GM18951 (cell line): Measurements from ENCODE around the gene BTLA.
"Not testable (repeated sequence)": the region's sequence is repeated elsewhere in the genome, so short reads cannot be mapped to it uniquely, and the experiment has no call there.

Experiments
- POLR2A ChIP-seq: IDR thresholded peaks from 4 replicates; pipeline ENCODE4 v1.6.1; 2011; ENCODE audit warnings: mild to moderate bottlenecking; ENCODE audit not compliant: insufficient read length, insufficient read depth; ENCODE audit errors: extremely low read depth
- in situ Hi-C: fragments of 300-500 bp; cut with MboI; formaldehyde crosslinking; loops from one replicate; pipeline ENCODE4 v1.12.0; 2022; ENCODE audit warnings: low sequenced_read_pairs, mixed read lengths, inconsistent platforms; ENCODE audit not compliant: unreplicated experiment

The BTLA gene

DNA sequence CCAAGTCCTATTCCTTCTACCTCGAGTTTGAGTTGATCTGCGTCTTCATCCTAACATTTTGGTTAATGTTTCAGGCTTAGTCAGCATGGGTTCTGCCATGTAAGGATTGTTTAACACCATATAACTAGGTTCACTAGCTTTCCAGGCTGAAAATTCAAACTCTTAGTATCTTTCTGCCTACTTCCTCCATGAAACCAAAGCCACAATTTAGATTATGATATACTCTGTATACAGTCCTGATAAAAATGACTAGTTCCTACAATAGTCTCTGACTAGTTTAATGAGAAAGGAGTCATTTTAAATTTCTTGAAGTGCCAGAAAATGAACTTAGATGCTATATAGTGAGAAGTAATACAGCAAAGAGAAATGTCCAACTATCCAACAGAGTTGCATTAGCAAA lies 6.6 kb upstream of the BTLA start:
- no peak for TF ChIP-seq POLR2A
- in situ Hi-C loops: no loop called here

DNA sequence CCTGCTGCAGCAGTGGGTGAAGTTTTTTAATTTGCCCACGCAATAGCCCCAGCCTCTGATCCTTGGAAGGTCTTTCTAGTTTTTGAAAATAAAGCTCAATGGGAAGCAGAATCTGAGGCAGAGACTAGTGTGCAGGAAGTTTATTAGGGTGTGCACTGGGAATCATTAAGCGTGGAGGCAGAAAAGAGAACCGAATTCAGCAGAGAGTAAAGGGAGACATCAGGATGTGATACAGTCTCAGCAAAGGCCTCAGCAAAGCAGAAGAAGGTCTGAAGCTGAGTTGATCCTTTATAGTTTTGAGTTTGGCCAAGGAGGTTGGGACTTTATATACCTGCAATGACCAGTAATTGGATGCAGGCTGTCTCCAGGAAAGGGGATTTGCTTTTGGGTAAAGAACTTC lies 4.9 kb upstream of the BTLA start:
- in situ Hi-C loops: no loop called here
- TF ChIP-seq POLR2A: no peak

DNA sequence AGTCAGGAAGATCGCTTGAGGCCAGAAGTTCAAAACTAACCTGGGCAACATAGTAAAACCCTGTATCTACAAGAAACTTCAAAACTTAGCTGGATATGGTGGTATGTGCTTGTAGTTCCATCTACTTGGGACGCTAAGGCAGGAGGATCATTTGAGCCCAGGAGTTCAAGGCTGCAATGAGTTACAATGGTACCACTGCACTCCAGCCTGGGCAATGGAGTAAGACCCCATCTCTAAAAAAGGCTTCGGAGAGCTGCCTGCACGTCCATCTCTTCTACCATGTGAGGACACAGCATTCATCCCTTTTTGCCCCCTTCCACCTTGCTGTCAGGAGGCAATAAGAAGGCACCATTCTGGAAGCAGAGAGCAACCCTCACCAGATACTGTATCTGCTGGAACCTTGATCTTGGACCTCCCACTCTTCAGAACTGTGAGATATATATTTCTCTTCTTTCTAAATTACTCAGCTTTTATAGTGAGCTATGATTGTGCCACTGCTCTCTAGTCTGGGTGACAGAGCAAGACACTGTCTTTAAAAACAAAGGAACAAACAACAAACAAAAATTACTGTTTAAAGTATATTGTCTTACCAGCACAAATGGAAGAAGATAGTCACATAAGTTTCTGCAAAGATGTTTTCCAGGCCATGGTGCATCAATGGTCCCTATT lies 4.2 kb upstream of the BTLA start:
- in situ Hi-C loops: no loop called here

DNA sequence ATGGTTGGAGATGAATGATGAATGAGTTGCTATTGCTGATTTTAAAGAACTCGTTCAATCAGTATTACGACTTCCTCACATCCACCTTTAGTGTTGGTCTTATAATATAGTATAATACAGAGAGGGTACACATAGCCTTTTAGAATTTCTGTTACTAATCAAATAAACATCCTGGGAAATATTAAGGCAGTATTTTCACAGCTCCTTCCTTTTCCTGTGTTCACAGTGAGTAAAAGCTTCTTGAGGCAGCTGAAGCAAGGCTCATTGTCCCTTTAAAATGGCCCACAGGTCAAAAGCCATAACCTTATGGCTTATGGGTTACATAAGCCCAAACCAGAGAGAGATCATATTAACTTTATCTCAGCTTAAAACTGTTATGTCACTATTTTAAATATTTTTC lies 1.3 kb upstream of the BTLA start:
- TF ChIP-seq POLR2A: no peak
- in situ Hi-C loops: no loop called here

More for the DNA sequence above, 4.2 kb upstream of the BTLA start:
- TF ChIP-seq POLR2A: no peak

DNA sequence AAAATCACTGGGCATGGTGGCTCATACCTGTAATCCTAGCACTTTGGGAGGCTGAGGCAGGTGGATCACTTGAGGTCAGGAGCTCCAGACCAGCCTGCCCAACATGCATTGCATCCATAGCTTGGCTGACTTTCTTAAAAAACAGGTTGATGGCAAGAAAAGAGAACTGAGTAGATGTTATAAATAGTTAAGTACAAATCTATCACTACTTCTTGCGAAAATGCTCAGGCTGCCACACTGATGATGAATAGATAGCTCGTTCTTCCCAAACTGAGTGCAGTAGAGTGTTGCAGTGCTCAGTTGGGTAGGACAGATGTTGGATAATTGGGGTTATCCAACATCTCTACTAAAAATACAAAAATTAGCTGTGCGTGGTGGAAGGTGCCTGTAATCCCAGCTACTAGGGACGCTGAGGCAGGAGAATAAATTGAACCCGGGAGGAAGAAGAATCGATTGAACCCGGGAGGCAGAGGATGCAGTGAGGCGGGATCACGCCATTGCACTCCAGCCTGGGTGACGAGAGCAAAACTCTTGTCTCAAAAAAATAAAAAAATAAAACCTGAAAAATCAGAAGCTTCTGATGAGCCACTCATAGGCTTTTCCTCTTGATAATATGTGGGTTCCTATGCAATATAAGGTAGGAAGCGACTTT lies 1.2 kb downstream of the BTLA start:
- TF ChIP-seq POLR2A: no peak
- in situ Hi-C loops: no loop called here

DNA sequence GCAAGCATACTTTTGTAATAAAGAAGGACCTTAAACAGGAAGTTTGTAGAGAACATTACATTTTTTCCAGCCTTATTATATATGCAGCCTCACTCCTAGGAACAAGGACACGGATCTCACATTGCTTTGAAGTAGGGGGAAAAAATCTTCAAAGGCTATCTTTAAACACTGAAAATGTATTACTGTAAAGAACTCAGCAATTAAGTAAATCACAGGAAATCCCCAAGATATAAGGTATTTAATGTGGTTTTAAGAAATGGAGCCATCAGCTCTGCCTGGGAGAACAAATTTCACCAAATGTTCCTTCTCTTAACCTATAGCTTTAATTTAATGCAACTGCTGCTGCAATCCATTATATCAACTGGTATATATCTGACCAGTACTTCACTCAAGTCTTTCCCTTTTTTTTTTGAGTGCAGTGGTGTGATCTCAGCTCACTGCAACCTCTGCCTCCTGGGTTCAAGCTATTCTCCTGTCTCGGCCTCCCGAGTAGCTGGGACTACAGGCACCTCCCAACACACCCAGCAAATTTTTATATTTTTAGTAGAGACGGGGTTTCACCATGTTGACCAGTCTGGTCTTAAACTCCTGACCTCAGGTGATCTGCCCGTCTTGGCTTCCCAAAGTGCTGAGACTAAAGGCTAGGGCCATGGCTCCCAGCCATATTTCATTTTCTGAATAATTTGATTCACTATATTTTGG lies 2.8 kb downstream of the BTLA start:
- in situ Hi-C loops: no loop called here
- no peak for TF ChIP-seq POLR2A

DNA sequence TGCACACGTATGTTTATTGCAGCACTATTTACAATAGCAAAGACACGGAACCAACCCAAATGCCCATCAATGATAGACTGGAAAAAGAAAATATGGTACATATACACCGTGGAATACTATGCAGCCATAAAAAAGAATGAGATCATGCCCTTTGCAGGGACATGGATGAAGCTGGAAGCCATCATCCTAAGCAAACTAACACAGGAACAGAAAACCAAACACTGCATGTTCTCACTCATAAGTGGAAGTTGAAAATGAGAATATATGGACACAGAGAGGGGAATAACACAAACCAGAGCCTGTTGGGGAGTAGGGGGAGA lies 4.9 kb downstream of the BTLA start:
- in situ Hi-C loops: not testable (repeated sequence)

DNA sequence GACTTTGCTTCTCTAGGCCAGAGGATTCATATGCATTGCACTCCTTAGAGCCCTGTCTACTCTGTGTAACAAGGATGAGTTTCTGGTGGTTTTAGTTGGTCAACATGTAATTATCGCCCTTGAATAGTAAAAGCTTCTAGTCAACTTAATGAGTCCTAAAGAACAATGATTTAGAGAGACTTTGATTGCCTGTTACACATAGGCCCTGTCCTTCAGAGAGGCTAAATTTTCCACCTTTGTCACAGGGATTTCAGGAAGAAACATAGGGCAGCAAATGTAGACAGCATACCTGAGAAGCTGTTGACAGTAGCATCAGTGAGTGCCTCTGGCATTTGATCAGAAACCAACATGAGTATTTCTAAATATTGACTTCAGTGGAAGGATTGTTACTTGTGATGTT lies 7.1 kb downstream of the BTLA start:
- in situ Hi-C loops: no loop called here

DNA sequence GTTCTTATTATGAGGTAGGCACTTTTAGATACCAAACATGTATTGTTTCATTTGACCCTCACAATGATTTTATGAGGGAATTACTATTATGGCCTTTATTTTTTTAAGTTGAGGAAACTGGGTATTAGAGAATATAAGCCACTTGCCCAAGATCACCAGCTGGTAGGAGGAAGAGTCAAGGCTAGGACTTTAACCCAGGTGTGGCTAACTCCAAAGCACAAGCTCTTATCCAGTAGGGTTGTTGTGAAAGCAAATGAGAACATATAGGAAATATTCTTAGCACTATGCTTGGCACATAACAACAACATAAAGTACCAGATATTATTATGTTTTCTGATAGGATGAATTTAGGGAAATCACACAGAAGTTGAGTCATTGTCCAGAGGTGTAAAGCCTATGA lies 7.9 kb downstream of the BTLA start:
- in situ Hi-C loops: no loop called here
- no peak for TF ChIP-seq POLR2A

More for the DNA sequence above, 7.1 kb downstream of the BTLA start:
- no peak for TF ChIP-seq POLR2A

DNA sequence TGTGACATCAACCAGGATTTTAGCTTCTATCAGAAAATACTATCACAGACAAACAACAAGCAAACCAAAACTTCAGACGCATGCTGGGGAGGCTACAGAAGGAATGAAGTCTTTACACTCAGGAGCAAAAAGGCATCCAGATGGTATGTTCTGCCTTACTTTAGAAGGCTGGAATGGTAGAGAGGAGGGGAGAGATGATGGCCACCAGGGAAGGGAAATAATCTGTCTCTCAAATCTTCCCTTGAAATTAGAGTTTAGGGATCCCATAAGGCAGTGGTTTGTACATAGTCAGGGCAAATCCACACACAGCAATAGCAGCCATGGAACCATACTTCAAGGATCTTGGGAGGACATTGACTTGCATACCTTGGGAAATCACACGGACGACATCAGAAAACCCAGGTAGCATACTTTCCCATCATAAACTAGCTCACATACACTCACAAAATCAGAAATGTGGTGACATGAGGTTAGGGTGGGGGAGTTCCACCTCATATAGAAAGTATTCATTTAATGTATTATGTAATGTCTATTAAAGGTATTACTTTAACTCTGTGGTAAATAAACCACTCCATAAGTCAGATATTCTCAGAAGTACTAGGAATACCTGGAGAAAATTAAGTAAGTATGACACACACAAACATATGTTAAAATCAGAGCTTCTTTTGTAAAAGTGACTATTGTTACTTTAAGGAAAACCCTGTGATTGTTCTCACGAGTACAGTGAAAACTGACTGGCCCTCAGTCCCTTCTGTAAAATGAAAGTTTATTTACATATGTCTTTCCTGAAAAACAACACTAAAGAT lies 9.4 kb downstream of the BTLA start:
- no peak for TF ChIP-seq POLR2A
- in situ Hi-C loops: no loop called here

DNA sequence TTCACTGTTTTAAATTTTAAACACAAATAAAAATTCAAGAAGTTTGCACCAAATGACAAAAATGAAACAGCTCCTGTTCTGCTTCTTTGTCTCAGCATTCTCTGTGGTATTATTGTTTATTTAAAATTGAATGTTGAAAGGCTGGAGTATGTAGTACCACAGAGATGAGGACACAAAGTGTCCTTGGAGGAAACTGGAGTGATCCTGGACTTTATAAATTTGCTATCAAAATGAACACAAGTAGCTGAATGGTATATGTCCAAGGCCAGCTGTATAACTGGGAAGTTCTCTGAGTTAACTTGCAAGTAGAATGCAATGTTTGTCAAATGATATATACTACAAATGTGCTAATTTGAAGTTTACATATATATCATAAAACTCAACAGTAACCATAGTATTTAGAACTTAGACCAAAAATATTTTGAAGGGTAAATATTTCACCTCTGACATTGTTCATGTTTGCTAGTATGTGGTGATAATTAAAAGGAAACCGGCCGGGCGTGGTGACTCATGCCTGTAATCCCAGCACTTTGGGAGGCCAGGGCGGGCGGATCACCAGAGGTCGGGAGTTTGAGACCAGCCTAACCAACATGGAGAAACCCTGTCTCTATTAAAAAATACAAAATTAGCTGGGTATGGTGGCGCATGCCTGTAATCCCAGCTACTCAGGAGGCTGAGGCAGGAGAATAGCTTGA lies 12.3 kb downstream of the BTLA start:
- no peak for TF ChIP-seq POLR2A
- in situ Hi-C loops: no loop called here

DNA sequence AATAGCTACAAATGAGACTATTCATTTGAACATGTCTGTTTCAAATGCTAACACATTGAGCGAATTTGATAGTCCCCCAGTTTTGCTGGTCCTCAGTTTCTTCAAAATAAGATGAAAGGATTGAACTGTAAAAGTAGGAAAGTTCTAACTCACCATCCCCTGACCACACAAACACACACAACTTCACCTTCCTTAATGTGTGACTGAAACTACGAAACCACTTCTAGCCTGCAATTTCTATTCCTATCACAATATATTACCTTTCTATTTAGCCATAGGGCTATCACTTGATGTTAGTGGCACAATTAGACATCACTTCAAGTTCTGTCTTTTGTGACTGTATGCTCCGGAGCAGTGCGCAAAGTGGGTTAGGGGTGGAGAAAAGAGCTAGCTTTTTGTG lies 14.9 kb downstream of the BTLA start:
- in situ Hi-C loops: no loop called here
- no peak for TF ChIP-seq POLR2A

DNA sequence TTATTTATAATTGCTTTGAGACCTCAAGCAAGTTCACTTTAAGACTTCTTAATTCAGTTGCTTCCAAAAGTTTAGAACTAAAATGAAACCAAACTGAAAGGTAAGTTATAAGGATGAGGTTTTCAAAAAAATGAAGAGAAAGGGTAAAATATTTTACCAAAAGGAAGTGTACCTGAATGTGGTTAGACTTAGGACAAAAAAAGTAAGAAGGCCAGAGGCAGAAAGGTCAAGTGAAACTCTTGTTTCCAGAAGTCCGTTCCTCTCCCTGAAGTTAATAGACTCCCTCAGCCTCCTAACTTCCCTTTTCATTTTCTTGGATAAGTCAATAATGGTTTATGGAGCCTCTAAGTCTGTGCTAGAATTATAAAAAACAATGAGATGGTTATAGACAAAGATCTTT lies 16.6 kb downstream of the BTLA start:
- in situ Hi-C loops: no loop called here
- no peak for TF ChIP-seq POLR2A
